Glomerular endothelial cell (primary cell): Measurements from ENCODE around the gene PTGER2. TPM values are rescaled to one million over a fixed set of nuclear protein-coding genes. Genes with fewer than 3 reads are reported as not detected.
A peak's percentile ranks its signal among the peaks of the same experiment; 100 is the strongest.

Source experiments
- DNase-seq: peaks from one replicate; pipeline ENCODE4 v3.0.0-alpha.2; 2011; ENCODE audit warnings: low read depth, low spot score; ENCODE audit errors: extremely low read depth
- total RNA-seq: library from RNA; depleted of rRNA; stranded (reverse); fragments of >200 nt; gene quantifications from 2 replicates; pipeline ENCODE4 v1.2.3, GENCODE V29; 2015

PTGER2 gene, protein sequence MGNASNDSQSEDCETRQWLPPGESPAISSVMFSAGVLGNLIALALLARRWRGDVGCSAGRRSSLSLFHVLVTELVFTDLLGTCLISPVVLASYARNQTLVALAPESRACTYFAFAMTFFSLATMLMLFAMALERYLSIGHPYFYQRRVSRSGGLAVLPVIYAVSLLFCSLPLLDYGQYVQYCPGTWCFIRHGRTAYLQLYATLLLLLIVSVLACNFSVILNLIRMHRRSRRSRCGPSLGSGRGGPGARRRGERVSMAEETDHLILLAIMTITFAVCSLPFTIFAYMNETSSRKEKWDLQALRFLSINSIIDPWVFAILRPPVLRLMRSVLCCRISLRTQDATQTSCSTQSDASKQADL
- 0.92 and 1.9 TPM in 2 replicates for total RNA-seq

GRCh38 chr14:52313903-52314594, at the start of gene PTGER2:
Gene PTGER2 (plus strand): TSS chr14:52314312. CDS start chr14:52314549, 237 bp downstream.
- DNase-seq, result no peak

- peak; percentile 65 for DNase-seq
These were observed 48.9 kb upstream of the PTGER2 start for GRCh38 chr14:52265253-52265652.

- no peak for DNase-seq
These were observed 47.9 kb upstream of the PTGER2 start for GRCh38 chr14:52266179-52266578.

GRCh38 chr14:52266782-52267181, 47.3 kb upstream of the PTGER2 start:
- DNase-seq, result no peak

GRCh38 chr14:52267501-52268278, 46.4 kb upstream of the PTGER2 start, which contains the start of gene PTGDR:
Gene PTGDR (plus strand): TSS chr14:52267698. CDS start chr14:52267815, 117 bp downstream.
- no peak for DNase-seq

DNA sequence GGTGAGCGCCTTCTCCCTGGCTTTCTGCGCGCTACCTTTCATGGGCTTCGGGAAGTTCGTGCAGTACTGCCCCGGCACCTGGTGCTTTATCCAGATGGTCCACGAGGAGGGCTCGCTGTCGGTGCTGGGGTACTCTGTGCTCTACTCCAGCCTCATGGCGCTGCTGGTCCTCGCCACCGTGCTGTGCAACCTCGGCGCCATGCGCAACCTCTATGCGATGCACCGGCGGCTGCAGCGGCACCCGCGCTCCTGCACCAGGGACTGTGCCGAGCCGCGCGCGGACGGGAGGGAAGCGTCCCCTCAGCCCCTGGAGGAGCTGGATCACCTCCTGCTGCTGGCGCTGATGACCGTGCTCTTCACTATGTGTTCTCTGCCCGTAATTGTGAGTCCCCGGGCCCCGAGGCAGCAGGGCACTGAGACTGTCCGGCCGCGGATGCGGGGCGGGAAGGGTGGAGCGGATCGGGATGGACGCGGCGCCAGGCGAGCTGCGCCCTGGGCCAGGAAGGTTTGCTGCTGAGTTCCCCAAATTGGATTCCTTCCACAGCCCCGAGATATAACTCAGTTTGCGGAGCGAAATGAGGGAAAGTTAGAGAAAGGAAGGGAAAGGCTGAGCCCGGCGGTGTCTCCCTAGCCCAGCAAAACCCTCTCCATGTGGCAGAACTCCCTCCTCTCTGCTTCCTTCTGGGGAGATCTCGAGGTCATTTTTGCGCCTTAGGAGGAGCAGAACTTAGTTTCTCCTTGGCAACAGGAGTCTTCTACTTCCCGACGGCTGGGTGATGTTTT, 45.6 kb upstream of the PTGER2 start:
- no peak for DNase-seq

- DNase-seq, result no peak
These were observed 45.0 kb upstream of the PTGER2 start for GRCh38 chr14:52269100-52269499.

GRCh38 chr14:52269982-52270381, 44.1 kb upstream of the PTGER2 start:
- DNase-seq, result no peak

DNA sequence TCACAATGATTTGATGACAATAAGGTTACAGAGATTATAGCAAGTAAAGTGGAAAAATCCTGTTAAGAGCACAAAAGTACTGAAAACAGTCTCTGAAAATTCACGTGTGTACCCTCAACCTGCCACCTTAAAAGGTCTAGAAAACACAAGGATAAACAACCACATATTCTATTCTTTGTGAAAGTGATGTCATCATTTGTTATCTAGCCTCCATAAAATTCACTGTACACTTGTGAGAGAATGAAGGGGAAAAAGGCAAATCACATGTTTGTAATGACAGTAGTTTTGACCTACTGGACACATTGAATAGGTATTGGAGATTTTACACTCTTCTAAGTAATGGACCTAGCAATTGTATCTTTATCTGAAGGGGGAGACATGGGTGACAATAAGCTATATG, 42.6 kb upstream of the PTGER2 start:
- no peak for DNase-seq

GRCh38 chr14:52272375-52272774, 41.7 kb upstream of the PTGER2 start:
- DNase-seq, result no peak

DNA sequence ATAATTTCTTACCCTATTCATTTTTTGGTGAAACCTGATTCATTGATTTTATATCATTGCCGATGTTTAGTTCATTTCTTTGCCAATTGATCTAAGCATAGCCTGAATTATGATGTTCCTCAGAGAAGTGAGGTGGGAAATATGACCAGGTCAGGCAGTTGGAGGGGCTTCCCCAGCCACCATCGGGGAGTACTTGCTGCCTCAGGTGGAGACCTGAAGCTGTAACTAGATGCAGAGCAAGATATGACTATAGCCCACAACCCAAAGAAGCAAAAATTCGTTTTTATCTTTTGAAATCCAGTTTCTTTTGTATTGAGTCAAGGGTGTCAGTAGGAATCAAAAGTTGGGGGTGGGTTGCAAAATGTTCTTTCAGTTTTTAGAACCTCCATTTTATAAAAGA, 38.7 kb upstream of the PTGER2 start:
- DNase-seq, result no peak

DNA sequence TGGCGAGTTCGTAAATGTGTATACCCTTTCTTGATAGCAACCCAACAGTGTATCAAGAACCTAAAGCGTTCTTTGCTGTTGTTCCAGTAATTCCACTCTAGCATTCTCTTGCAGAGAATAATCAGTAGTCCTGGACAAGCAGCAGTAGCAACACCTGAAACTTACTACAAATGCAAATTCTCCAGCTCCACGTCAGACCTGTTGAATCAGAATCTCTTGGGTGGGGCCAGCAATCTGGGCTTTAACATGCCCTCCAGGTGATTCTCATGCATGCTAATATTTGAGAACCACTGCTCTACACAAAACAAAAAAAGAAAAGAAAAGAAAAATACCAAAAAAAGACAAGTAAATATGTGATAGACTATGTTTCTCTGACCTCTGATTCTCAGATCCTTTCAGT, 36.6 kb upstream of the PTGER2 start:
- no peak for DNase-seq

DNA sequence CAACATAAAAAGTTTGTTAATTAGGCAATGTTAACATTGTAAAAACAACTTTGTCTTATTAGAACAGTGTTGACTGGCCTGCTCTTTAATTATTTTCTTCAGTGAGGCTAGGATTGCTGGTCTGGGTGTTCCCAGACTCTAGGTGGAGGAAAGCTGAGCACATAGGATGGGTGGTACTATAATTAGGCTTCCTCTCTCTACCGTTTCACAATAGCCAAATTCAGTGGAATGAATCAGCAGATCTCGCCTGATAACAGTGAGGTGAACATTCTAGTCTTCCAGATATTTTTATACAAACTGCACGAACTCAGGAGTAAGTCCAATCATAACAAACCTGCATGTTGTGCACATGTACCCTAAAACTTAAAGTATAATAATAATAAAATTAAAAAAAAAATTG, 34.7 kb upstream of the PTGER2 start:
- no peak for DNase-seq

DNA sequence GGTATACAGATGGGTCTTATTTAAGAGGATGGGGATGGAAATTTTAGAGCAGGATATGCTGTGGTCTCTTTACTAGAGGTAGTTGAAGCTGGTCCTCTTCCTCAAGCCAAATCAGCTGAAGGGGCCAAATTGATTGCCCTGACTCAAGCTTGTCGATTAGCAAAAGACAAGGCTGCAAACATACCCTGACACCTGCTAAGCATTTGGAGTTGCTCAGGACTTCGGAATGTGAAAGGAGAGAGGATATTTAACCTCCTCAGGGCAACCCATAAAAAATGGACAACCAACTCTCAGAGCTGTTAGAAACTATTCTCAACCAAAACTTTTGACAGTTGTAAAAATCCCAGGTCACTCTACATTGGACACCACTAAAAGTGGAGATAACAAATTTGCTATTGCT, 31.0 kb upstream of the PTGER2 start:
- DNase-seq, result no peak

- no peak for DNase-seq
These were observed 27.2 kb upstream of the PTGER2 start for GRCh38 chr14:52286661-52287649.

DNA sequence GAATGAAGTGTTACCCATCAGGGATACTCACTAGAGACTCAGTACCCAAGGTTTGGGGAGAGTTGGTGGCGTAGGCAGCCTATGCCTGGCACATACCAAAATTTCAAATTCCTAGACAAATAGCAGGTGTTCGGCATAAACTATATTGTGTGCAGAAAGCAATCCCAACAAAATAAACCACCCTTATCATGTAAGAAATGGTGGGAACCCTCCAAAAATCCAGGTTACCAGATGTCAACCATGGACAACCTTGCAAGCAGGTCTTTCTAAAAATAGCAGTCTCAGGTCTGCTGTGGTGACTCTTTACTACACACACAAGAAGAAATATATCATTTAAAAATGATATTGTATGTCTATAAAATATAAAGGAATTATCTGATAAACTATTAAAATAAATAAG, 17.7 kb upstream of the PTGER2 start:
- no peak for DNase-seq

- no peak for DNase-seq
These were observed 15.3 kb upstream of the PTGER2 start for GRCh38 chr14:52298795-52299194.

- peak; percentile 37 for DNase-seq
These were observed 14.3 kb upstream of the PTGER2 start for GRCh38 chr14:52299692-52300278.

DNA sequence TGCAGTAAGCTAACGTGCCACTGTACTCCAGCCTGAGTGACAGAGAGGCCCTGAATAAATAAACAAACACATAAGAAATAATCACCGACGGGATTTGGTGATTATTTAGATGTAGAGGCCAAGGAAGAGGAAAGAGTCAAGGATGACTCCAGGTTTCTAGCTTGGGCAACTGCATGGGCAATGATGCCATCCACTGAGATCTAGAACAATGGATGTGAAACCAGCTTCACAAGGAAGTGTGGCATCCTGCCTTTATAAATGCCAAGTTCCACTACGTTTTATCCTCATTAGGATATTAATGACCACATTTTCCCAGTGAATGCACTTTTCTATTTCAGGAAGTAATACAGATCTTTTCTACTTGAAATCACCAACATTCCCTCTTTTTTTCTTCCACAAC, 10.9 kb upstream of the PTGER2 start:
- no peak for DNase-seq
